ENCODE results near the gene REEP5. TPM values are rescaled to one million over a fixed set of nuclear protein-coding genes. Genes with fewer than 3 reads are reported as not detected.

Gene REEP5
- total and polyA plus RNA-seq, 2 of the 13 experiments (the other 11 are each of a cell fraction or from before 2014, with no cell fraction given) = 49.4 to 239 TPM

DNA sequence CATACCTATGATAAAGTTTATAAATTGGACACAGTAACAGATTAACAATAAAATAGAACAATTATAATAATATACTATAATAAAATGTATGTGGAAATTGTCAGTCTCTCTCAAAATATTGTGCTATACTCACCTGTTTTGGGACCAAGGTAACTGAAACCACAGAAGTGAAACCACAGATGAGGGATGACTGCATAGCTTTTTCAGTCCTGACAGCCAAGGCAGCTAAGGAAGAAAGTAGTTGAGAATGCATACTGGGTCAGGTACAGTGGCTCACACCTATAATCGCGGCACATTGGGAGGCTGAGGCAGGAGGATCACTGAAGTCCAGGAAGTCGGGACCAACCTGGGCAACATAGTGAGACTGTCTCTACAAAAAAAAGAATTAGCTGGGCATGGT, 52.1 kb downstream of the REEP5 start:
- H3K27me3 ChIP-seq (ENCODE audit: control insufficient read depth in 1 of 2, insufficient read depth in 2 of 2, low read length in 2 of 2) = no peaks in the 10 kb centered on the region
- no peaks in the 10 kb centered on the region for H3K79me2 ChIP-seq (ENCODE audit: insufficient read depth, low read length)
- H2AFZ ChIP-seq (ENCODE audit: low read length) = no peak overlapping the region
- TF ChIP-seq, protein P1, sequence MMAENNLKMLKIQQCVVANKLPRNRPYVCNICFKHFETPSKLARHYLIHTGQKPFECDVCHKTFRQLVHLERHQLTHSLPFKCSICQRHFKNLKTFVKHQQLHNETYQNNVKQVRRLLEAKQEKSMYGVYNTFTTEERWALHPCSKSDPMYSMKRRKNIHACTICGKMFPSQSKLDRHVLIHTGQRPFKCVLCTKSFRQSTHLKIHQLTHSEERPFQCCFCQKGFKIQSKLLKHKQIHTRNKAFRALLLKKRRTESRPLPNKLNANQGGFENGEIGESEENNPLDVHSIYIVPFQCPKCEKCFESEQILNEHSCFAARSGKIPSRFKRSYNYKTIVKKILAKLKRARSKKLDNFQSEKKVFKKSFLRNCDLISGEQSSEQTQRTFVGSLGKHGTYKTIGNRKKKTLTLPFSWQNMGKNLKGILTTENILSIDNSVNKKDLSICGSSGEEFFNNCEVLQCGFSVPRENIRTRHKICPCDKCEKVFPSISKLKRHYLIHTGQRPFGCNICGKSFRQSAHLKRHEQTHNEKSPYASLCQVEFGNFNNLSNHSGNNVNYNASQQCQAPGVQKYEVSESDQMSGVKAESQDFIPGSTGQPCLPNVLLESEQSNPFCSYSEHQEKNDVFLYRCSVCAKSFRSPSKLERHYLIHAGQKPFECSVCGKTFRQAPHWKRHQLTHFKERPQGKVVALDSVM (CRISPR knock-in tag; IDR thresholded peaks at IDR 0.05) = peak; percentile 26; the same call in 1 of the 2 replicates
- TF ChIP-seq ATF7-NPFF (CRISPR knock-in tag; IDR thresholded peaks at IDR 0.05; ENCODE audit: low read depth) (no peak), KDM5B (CRISPR knock-in tag; IDR thresholded peaks at IDR 0.05; ENCODE audit: borderline replicate concordance) (no peak)
- peaks cover 9% of the 10 kb centered on the region; the same call in 1 of the 2 replicates for H3K4me1 ChIP-seq (ENCODE audit: insufficient read depth, low read length)
- H3K9me3 ChIP-seq (ENCODE audit: low read length) = no peaks in the 10 kb centered on the region
- no TSS peak for BruUV-seq (replicated peaks)
- in situ Hi-C loops (cut with HindIII; ENCODE audit: extremely low pct_ligation_motif_present, low pct_unique_long_range_greater_than_20kb) (no loop called here), intact Hi-C loops (cut with micrococcal nuclease; ENCODE audit: unreplicated experiment) (no loop called here)
- 98% methylated on average over 3 of the region's 3 CpGs for whole genome bisulfite sequencing (ENCODE audit: low lambda C conversion rate)
- no peak overlapping the region for H3K4me3 ChIP-seq (replicated peaks in 1 of 3; ENCODE audit: insufficient read depth in 1 of 3, low read depth in 2 of 3, low read length in 3 of 3)
- DNase-seq (ENCODE audit: low spot score) (no peak), ATAC-seq (no peak), FAIRE-seq (no peak)
- H3K9ac ChIP-seq (ENCODE audit: insufficient read depth, low read depth, low read length) = no peak overlapping the region
- H3K27ac ChIP-seq (ENCODE audit: extremely low read length, insufficient read depth, low read length) = no peak overlapping the region
- H3K36me3 ChIP-seq (replicated peaks in 1 of 2; ENCODE audit: control insufficient read depth in 1 of 2, insufficient read depth in 2 of 2, low read length in 2 of 2) = peaks cover 5 to 18% of the 10 kb centered on the region in 2 experiments; a peak in 4 of 5 replicates
- CTCF ChIA-PET (ENCODE audit: low intra/inter-chr PET ratio, low total read pairs) = no interaction called here
- H4K20me1 ChIP-seq (ENCODE audit: insufficient read depth, low read length) = no peaks in the 10 kb centered on the region
- POLR2A ChIA-PET = interaction anchor here (1.4 kb wide), 1 partner anchor 9 kb away, joined by 9 read pairs; the partner anchor contains the start of gene SRP19
- H3K4me2 ChIP-seq (ENCODE audit: low read depth, low read length) = no peak overlapping the region

DNA sequence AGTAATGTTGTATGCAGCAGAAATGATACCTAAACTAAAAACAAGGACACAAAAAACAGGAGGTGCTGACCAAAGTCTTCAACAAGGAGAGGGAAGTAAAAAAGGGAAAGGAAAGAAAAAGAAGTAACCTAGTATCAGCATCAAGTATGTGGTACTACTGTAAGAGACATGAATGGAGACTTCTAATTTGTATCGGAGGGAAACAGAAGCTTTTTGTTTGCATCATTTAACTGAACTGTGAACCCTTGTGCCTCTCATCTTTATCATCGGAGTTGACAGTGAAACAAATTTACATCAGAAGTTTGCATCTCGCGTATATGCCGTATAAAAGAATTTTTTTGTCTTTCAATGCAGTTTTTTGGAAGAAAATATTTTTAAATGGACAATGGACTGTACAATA, 54.6 kb downstream of the REEP5 start:
- H3K36me3 ChIP-seq (replicated peaks in 1 of 2; ENCODE audit: control insufficient read depth in 1 of 2, insufficient read depth in 2 of 2, low read length in 2 of 2) = peaks cover 11 to 40% of the 10 kb centered on the region in 2 experiments; a peak in 4 of 5 replicates
- no peaks in the 10 kb centered on the region for H3K9me3 ChIP-seq (ENCODE audit: low read length)
- no peaks in the 10 kb centered on the region for H3K27me3 ChIP-seq (ENCODE audit: control insufficient read depth in 1 of 2, insufficient read depth in 2 of 2, low read length in 2 of 2)
- TF ChIP-seq, protein P2, sequence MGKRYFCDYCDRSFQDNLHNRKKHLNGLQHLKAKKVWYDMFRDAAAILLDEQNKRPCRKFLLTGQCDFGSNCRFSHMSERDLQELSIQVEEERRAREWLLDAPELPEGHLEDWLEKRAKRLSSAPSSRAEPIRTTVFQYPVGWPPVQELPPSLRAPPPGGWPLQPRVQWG (CRISPR knock-in tag; IDR thresholded peaks at IDR 0.05; ENCODE audit: borderline replicate concordance, low read depth) = no peak
- TF ChIP-seq TBX2 (CRISPR knock-in tag; IDR thresholded peaks at IDR 0.05; ENCODE audit: borderline replicate concordance) = no peak
- TF ChIP-seq ZNF367 (CRISPR knock-in tag; IDR thresholded peaks at IDR 0.05; ENCODE audit: borderline replicate concordance) = no peak
- TF ChIP-seq CHD2 (IDR thresholded peaks at IDR 0.05; ENCODE audit: low read depth, low read length) = no peak
- TF ChIP-seq HHEX (CRISPR knock-in tag; IDR thresholded peaks at IDR 0.05) = no peak
- TF ChIP-seq ZNF766 (CRISPR knock-in tag; IDR thresholded peaks at IDR 0.05; ENCODE audit: borderline replicate concordance) = no peak
- TF ChIP-seq ZBTB42 (CRISPR knock-in tag; IDR thresholded peaks at IDR 0.05) = no peak
- TF ChIP-seq SPEN (CRISPR knock-in tag; IDR thresholded peaks at IDR 0.05; ENCODE audit: low read depth) = no peak
- no peak for TF ChIP-seq ZKSCAN1 (IDR thresholded peaks at IDR 0.05; ENCODE audit: low read length)
- TF ChIP-seq ZNF841 (CRISPR knock-in tag; IDR thresholded peaks at IDR 0.05; ENCODE audit: borderline replicate concordance) = no peak
- TF ChIP-seq GATA4 (IDR thresholded peaks at IDR 0.05; ENCODE audit: borderline replicate concordance, low read depth) = no peak
- POLR2A ChIA-PET = no interaction called here
- H3K4me3 ChIP-seq (replicated peaks in 1 of 3; ENCODE audit: insufficient read depth in 1 of 3, low read depth in 2 of 3, low read length in 3 of 3) = no peak overlapping the region
- in situ Hi-C loops (cut with HindIII; ENCODE audit: extremely low pct_ligation_motif_present, low pct_unique_long_range_greater_than_20kb) (no loop called here), intact Hi-C loops (cut with micrococcal nuclease; ENCODE audit: unreplicated experiment) (no loop called here)
- peaks cover 30% of the 10 kb centered on the region for H3K4me1 ChIP-seq (ENCODE audit: insufficient read depth, low read length)
- 92% methylated on average over 5 of the region's 5 CpGs for WGBS (ENCODE audit: low lambda C conversion rate)
- H3K79me2 ChIP-seq (ENCODE audit: insufficient read depth, low read length) = peaks cover 19% of the 10 kb centered on the region
- DNase-seq (ENCODE audit: low spot score) (no peak), ATAC-seq (no peak), FAIRE-seq (peak; percentile 28)
- no peak overlapping the region for H2AFZ ChIP-seq (ENCODE audit: low read length)
- no peak overlapping the region for H3K4me2 ChIP-seq (ENCODE audit: low read depth, low read length)
- CTCF ChIA-PET (ENCODE audit: low intra/inter-chr PET ratio, low total read pairs) = no interaction called here
- H3K27ac ChIP-seq (ENCODE audit: extremely low read length, insufficient read depth, low read length) = no peak overlapping the region
- H3K9ac ChIP-seq (ENCODE audit: insufficient read depth, low read depth, low read length) = no peak overlapping the region
- H4K20me1 ChIP-seq (ENCODE audit: insufficient read depth, low read length) = no peaks in the 10 kb centered on the region
- no TSS peak for BruUV-seq (replicated peaks)
